Right lobe of liver (tissue), 6 donors: ENCODE data around the gene DAPK1. TPM values are rescaled to one million over a fixed set of nuclear protein-coding genes. Genes with fewer than 3 reads are reported as not detected.

Experiments used
- ATAC-seq, 4 donors: fragments of 200-7000 bp; cut with Tn5 transposase; one replicate each; pipeline ENCODE4 v1.9.1; 2020; ENCODE audit warnings: mild to moderate bottlenecking in 4 of 4, moderate library complexity in 4 of 4
- DNase-seq, 3 donors: peaks; one replicate each; pipeline ENCODE4 v3.0.0-alpha.2; 2020
- H3K27ac ChIP-seq, 3 donors: fragments of 200-600 bp; one replicate each; pipeline ENCODE4 v1.8.0; 2022
- H3K27me3 ChIP-seq, 2 donors: fragments of 200-600 bp; one replicate each; pipeline ENCODE4 v1.8.0; 2022
- H3K36me3 ChIP-seq, 4 donors: fragments of 200-600 bp; sonication (generic) in 1 of 4; one replicate each; pipeline versions ENCODE4 v1.5.1 to v1.8.0; 2017 to 2022; ENCODE audit warnings: control low read depth in 1 of 4
- H3K4me1 ChIP-seq, 4 donors: fragments of 200-600 bp; sonication (generic) in 1 of 4; one replicate each; pipeline versions ENCODE4 v1.5.1 to v1.8.0; 2017 to 2022; ENCODE audit warnings: control low read depth in 1 of 4
- H3K4me3 ChIP-seq, 3 donors: fragments of 200-600 bp; one replicate each; pipeline ENCODE4 v1.8.0; 2022
- H3K9me3 ChIP-seq, 4 donors: fragments of 200-600 bp; sonication (generic) in 1 of 4; one replicate each; pipeline versions ENCODE4 v1.5.1 to v1.8.0; 2017 to 2022; ENCODE audit warnings: control low read depth in 1 of 4
- CTCF ChIP-seq, 4 donors: fragments of 200-600 bp in 3 of 4; fragments of 450-650 bp in 1 of 4; IDR thresholded peaks; one replicate each; pipeline versions ENCODE4 v1.5.1 to v1.8.0; 2016 to 2022; ENCODE audit warnings: antibody characterized with exemption in 4 of 4, mild to moderate bottlenecking in 2 of 4
- POLR2A ChIP-seq: fragments of 450-650 bp; IDR thresholded peaks from one replicate; pipeline ENCODE4 v1.6.1; 2017; ENCODE audit warnings: antibody characterized with exemption, mild to moderate bottlenecking
- WGBS: methylation state at CpG from one replicate; pipeline ENCODE4 v1.1.6; 2018; ENCODE audit warnings: low coverage, low lambda C conversion rate; ENCODE audit not compliant: insufficient coverage; ENCODE audit errors: missing lambda C conversion rate; 5-methylcytosine and 5-hydroxymethylcytosine counted together
- intact Hi-C, 2 donors: fragments of 100-400 bp; cut with DNase I; formaldehyde crosslinking; loops; one replicate each; pipeline versions ENCODE4 v1.11.2 to v1.14.1; 2022
- total RNA-seq, 6 experiments: library from RNA; depleted of rRNA in 2 of 6; stranded (reverse); fragments of >200 nt in 2 of 6; fragmentation: NEBNext Ultra II Directional in 3 of 6; extraction: Animal tissue kit (Norgen Biotek cat#: 25700) in 3 of 6; gene quantifications; one replicate each; pipeline versions ENCODE4 v1.1.0 to v1.2.4, GENCODE V29; 2016 to 2023
- donor health status: DM: no; HTN: yes; CAD: no.
- donor health status: DM: no; HTN: no; CAD: no.
- donor health status: DM: no; HTN: no; CAD: no.
- donor health status: DM: no; HTN: yes; CAD: no.
- donor health status: DM: no; HTN: yes; CAD: no.

The DAPK1 gene
- total RNA-seq, 6 experiments from 2014 or later: 17.4 to 55.0 (median 33.9) TPM

DNA sequence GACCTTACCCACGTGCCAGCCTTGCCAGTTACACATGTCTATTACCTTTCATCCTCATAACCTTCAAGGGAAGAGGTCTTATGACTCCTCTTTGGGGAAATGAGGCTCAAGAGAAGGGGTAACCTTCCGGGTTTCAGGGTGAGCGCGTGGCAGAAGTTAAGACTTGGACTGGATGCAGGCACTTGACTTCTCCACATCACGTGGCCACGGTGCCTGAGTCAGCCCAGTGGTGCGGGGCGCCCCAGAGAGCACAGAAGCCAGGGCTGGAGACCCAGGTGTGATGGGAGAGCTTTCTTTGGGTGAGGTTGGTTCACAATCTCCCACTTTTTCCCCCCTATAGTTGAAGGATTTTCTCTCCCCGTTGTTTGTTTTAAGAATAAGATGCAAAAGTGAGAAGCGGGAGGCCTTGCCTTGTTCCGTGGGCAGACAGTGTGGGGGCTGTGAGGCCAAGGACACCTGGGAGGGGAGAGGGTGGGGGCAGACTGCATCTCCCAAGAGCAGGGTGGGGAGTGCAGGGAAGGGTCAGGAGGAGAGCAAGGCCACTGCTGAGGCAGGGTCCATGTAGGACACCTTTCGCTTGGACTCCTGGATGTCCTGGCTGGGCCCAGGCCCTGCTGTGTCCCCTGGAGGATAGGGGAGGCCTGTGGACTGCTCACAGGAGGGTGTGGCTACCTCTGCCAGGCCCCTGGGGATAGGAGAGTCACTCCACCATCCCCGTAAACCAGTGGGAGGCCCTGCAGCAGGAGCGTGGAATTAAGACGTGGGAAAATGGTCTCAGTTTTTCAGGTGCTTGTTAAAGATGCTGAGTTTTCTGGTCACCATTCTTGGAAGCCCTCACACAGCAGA is 138.2 kb downstream of the DAPK1 start:
- no peaks in the 10 kb centered on the region for H3K36me3 ChIP-seq
- ATAC-seq (peak in 1 of 4 donors; percentile 13), DNase-seq (peak in 1 of 3 donors; percentile 40)
- H3K9me3 ChIP-seq: no peaks in the 10 kb centered on the region
- H3K4me1 ChIP-seq: peaks cover 2 to 17% (median 10%) of the 10 kb centered on the region in 4 donors
- intact Hi-C loops: loop anchor here in 1 of 2 donors (10.0 kb wide), 1 partner anchor 121 kb away; no protein-coding TSS in a partner anchor
- H3K4me3 ChIP-seq: no peak overlapping the region
- H3K27ac ChIP-seq: no peak overlapping the region
- H3K27me3 ChIP-seq: no peaks in the 10 kb centered on the region
- TF ChIP-seq CTCF (IDR thresholded peaks at IDR 0.05) (no peak), POLR2A (no peak)
- WGBS: 86% methylated on average over 8 of the region's 15 CpGs

DNA sequence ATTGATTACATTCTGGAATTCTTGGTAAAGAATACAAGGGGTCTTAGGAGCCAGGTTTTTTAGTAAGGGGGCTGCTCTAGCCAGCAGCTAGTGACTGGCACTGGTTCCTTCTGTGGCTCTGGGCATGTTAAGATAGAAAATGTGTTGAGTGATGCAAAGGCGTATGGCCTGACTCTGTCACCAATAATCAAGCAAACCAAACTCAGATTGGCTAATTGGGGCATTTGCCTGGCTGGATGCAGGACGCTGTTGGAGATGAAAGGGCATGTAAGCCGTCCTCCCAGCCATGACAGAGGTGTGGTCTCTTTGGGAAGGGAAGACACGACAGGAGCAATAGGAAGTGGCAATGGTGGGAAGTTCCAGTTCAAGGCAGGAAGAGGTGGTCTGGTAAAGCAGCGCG is 140.6 kb downstream of the DAPK1 start:
- Histone ChIP-seq H3K36me3 (no peaks in the 10 kb centered on the region), H3K9me3 (no peaks in the 10 kb centered on the region), H3K4me3 (no peak overlapping the region), H3K27me3 (no peaks in the 10 kb centered on the region), H3K4me1 (peaks cover 2 to 37% (median 20%) of the 10 kb centered on the region in 4 donors), H3K27ac (no peak overlapping the region)
- DNase-seq: no peak
- TF ChIP-seq POLR2A (no peak), CTCF (IDR thresholded peaks at IDR 0.05) (no peak)
- intact Hi-C loops: loop anchor here in 1 of 2 donors (10.0 kb wide), 1 partner anchor 123 kb away; no protein-coding TSS in a partner anchor
- ATAC-seq: no peak
- 89% methylated on average over 6 of the region's 6 CpGs for WGBS

DNA sequence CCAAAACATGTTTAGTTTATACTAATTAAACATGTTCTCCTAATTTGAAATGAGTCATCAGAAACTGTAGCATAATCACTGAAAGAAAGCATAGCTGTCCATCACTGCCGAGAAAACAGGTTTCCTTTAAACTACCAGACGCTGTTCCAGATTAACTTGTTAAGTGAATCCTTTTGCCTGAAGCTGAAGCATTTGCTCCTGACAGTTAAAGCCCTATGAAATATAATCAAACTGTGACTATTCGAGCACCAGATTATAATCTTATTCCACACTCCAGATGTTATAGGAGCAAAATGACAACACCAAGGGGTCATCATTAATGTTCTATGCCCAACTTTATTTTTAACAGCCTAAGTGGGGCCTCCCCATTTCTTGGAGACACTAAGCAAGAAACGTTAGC is 142.3 kb downstream of the DAPK1 start:
- Histone ChIP-seq H3K4me3 (no peak overlapping the region), H3K4me1 (peaks cover 2 to 46% (median 22%) of the 10 kb centered on the region in 4 donors), H3K27ac (peak overlapping the region in 2 of 3 donors; percentile 70 to 75), H3K36me3 (no peaks in the 10 kb centered on the region), H3K27me3 (no peaks in the 10 kb centered on the region), H3K9me3 (no peaks in the 10 kb centered on the region)
- no peak for TF ChIP-seq POLR2A
- TF ChIP-seq CTCF (IDR thresholded peaks at IDR 0.05): no peak
- DNase-seq (no peak), ATAC-seq (no peak)
- intact Hi-C loops: loop anchor here in 1 of 2 donors (10.0 kb wide), 1 partner anchor 125 kb away; no protein-coding TSS in a partner anchor
- 29% methylated on average over 4 of the region's 4 CpGs for WGBS

DNA sequence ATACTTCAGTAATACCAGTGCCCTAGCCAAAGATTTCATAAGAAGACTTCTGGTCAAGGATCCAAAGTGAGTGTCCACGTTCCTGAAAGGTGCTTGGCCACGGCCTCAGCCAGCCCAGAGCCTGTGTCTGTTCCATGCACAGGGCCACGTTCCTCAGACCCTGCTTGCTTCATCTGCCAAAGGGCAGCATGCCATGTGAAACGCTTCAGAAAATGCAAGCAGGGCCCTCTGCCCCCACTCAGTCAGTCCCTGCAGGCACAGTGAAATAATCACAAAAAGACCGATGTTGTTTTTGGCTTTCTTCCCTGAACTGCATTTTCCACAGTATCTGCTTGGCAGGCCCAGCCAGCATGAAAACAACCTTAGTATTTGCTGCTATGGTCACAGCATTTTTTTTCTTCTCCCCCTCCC is 142.7 kb downstream of the DAPK1 start:
- H3K27me3 ChIP-seq: no peaks in the 10 kb centered on the region
- no peak overlapping the region for H3K4me3 ChIP-seq
- peaks cover 2 to 46% (median 22%) of the 10 kb centered on the region in 4 donors for H3K4me1 ChIP-seq
- H3K36me3 ChIP-seq: no peaks in the 10 kb centered on the region
- no peaks in the 10 kb centered on the region for H3K9me3 ChIP-seq
- intact Hi-C loops: no loop called here
- TF ChIP-seq POLR2A: no peak
- no peak for TF ChIP-seq CTCF (IDR thresholded peaks at IDR 0.05)
- peak; percentile 79 to 94 (median 89) for DNase-seq
- 11% methylated on average over 5 of the region's 5 CpGs for WGBS
- peak; percentile 79 to 96 (median 84) for ATAC-seq
- peak overlapping the region in 2 of 3 donors; percentile 70 to 75 for H3K27ac ChIP-seq
